DMS53 (cell line): Measurements from ENCODE around the gene TMA7.
"Not testable (repeated sequence)": the region's sequence is repeated elsewhere in the genome, so short reads cannot be mapped to it uniquely, and the experiment has no call there.

Experiments
- DNase-seq: peaks from one replicate; lab custom pipeline; 2025; lab: John Stamatoyannopoulos, UW

Gene TMA7

GRCh38 chr3:48436477-48436787 is 3.6 kb upstream of the TMA7 start:
- DNase-seq = no peak

- DNase-seq = no peak
These were observed 3.2 kb upstream of the TMA7 start for GRCh38 chr3:48436855-48437254.

- DNase-seq = no peak
These were observed 2.2 kb upstream of the TMA7 start for GRCh38 chr3:48437812-48438211.

GRCh38 chr3:48440590-48440958 is 517 bp downstream of the TMA7 start:
- DNase-seq = peak; percentile 25

GRCh38 chr3:48441940-48442339 is 1.9 kb downstream of the TMA7 start:
- DNase-seq = no peak

- DNase-seq = peak; percentile 7
These were observed 5.3 kb downstream of the TMA7 start for GRCh38 chr3:48445277-48445882.

- no peak for DNase-seq
These were observed 6.0 kb downstream of the TMA7 start for GRCh38 chr3:48446043-48446424.

- DNase-seq = peak; percentile 86
These were observed 6.6 kb downstream of the TMA7 start, which contains the start of gene ATRIP for GRCh38 chr3:48446425-48447193. ATRIP (plus strand) TSS chr3:48446737; CDS start chr3:48446846, 109 bp downstream.

- peak; percentile 82 for DNase-seq
These were observed 11.2 kb downstream of the TMA7 start for GRCh38 chr3:48451270-48451669.

GRCh38 chr3:48456456-48456855 is 16.4 kb downstream of the TMA7 start:
- DNase-seq = peak; percentile 16

GRCh38 chr3:48459331-48459730 is 19.3 kb downstream of the TMA7 start:
- no peak for DNase-seq

- no peak for DNase-seq
These were observed 19.9 kb downstream of the TMA7 start for GRCh38 chr3:48459773-48460516.

GRCh38 chr3:48460517-48460902 is 20.5 kb downstream of the TMA7 start:
- DNase-seq = no peak

- DNase-seq = not testable (repeated sequence)
These were observed 21.7 kb downstream of the TMA7 start for GRCh38 chr3:48461767-48462166.

GRCh38 chr3:48463703-48464102 is 23.6 kb downstream of the TMA7 start:
- no peak for DNase-seq

GRCh38 chr3:48464713-48465221 is 24.7 kb downstream of the TMA7 start:
- no peak for DNase-seq

- DNase-seq = peak; percentile 79
These were observed 25.1 kb downstream of the TMA7 start for GRCh38 chr3:48465237-48465530.

GRCh38 chr3:48465531-48466378 is 25.7 kb downstream of the TMA7 start:
- peak; percentile 96 for DNase-seq

GRCh38 chr3:48466386-48467109 is 26.5 kb downstream of the TMA7 start:
- peak; percentile 38 for DNase-seq

- no peak for DNase-seq
These were observed 27.0 kb downstream of the TMA7 start for GRCh38 chr3:48467110-48467454.

GRCh38 chr3:48467473-48468267 is 27.6 kb downstream of the TMA7 start:
- no peak for DNase-seq
